ENCODE results near the gene TAL2.

The TAL2 gene

DNA sequence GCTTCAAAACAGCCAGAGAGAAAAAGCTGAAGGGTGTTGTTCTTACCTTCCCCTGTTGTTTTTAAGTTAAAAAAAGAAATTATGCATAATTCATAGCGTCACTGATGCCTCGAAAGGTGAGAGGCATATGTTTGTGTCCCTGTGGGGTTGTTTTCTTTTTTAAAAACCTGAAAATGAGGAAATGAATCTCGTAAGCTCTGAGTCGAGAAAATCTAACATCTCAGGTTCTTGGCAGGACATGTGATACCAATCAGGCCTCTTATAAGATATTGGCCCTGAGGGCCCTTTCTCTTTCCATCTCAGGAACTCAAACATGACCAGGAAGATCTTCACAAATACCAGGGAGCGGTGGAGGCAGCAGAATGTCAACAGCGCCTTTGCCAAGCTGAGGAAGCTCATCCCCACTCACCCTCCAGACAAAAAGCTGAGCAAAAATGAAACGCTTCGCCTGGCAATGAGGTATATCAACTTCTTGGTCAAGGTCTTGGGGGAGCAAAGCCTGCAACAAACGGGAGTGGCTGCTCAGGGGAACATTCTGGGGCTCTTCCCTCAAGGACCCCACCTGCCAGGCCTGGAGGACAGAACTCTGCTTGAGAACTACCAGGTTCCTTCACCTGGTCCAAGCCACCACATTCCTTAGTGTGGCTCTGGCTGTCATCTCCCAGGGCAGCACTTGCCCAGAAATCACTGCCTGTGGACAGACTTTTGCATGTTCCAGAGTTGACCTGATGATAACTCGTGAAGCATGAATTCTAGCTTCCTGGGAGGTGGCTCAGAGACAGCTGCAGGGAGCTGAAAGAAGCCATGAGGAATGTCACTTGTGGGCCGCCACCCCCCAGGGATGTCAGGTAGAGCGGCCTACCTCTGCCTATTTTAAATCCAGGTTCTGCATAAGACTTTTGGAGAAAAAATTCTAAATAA, at the start of gene TAL2:
Gene TAL2 (plus strand): TSS at position 274 of the 921 bp plus-strand sequence. CDS start 40 bp downstream, at position 314.
- no peaks in the 10 kb centered on the region for H3K4me1 ChIP-seq (ENCODE audit: insufficient read depth, low read length)
- ATAC-seq (ENCODE audit: insufficient read depth, low read depth) (no peak), DNase-seq (no peak)
- H3K79me2 ChIP-seq (ENCODE audit: insufficient read depth, low read length), result no peaks in the 10 kb centered on the region
- H3K9me3 ChIP-seq (ENCODE audit: insufficient read depth, low read length, severe bottlenecking), result no peaks in the 10 kb centered on the region
- H3K27ac ChIP-seq (ENCODE audit: low read length), result no peak within 1 kb of the TSS
- TF ChIP-seq EZH2 (IDR thresholded peaks at IDR 0.05; ENCODE audit: borderline replicate concordance, low read depth, low read length, severe bottlenecking), result no peak
- TF ChIP-seq, protein P1, sequence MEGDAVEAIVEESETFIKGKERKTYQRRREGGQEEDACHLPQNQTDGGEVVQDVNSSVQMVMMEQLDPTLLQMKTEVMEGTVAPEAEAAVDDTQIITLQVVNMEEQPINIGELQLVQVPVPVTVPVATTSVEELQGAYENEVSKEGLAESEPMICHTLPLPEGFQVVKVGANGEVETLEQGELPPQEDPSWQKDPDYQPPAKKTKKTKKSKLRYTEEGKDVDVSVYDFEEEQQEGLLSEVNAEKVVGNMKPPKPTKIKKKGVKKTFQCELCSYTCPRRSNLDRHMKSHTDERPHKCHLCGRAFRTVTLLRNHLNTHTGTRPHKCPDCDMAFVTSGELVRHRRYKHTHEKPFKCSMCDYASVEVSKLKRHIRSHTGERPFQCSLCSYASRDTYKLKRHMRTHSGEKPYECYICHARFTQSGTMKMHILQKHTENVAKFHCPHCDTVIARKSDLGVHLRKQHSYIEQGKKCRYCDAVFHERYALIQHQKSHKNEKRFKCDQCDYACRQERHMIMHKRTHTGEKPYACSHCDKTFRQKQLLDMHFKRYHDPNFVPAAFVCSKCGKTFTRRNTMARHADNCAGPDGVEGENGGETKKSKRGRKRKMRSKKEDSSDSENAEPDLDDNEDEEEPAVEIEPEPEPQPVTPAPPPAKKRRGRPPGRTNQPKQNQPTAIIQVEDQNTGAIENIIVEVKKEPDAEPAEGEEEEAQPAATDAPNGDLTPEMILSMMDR (IDR thresholded peaks at IDR 0.05; ENCODE audit: borderline replicate concordance, extremely low read depth, low read length, poor library complexity, severe bottlenecking), result no peak
- no peaks in the 10 kb centered on the region for H3K36me3 ChIP-seq (ENCODE audit: insufficient read depth, low read length)
- no peaks in the 10 kb centered on the region for H3K27me3 ChIP-seq (ENCODE audit: insufficient read depth, low read length, poor library complexity)
- H3K4me3 ChIP-seq (ENCODE audit: low read depth in 1 of 2, low read length in 2 of 2), result no peak within 1 kb of the TSS
- no peak within 1 kb of the TSS for H2AFZ ChIP-seq (ENCODE audit: low read depth, low read length)
- no peak within 1 kb of the TSS for H3K4me2 ChIP-seq (ENCODE audit: insufficient read depth, low read length)
- H3K9ac ChIP-seq (ENCODE audit: low read depth, low read length), result no peak within 1 kb of the TSS
- no peaks in the 10 kb centered on the region for H4K20me1 ChIP-seq (ENCODE audit: insufficient read depth, low read length)

DNA sequence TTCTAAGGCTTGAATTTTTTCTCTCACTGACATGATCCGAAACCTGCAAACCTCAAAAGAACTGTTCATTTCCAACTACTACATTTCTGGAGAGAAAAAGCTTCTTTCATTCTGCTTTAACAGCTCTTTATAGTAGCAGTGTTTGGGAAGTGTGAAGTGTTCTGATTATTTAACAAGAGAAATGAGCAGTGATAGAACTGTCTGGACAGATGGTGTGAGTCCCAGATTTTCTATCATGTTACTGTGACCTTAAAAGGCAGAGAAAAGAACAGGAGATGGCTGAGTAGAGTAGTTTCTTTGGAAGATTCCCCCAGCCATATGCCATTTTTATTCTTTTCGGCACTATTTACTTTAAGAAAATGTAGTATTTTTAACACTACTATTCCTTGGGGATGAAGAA, 41.3 kb upstream of the TAL2 start:
- H3K79me2 ChIP-seq (ENCODE audit: insufficient read depth, low read length), result no peaks in the 10 kb centered on the region
- no peak overlapping the region for H3K4me3 ChIP-seq (ENCODE audit: low read depth in 1 of 2, low read length in 2 of 2)
- H2AFZ ChIP-seq (ENCODE audit: low read depth, low read length), result no peak overlapping the region
- no peak overlapping the region for H3K9ac ChIP-seq (ENCODE audit: low read depth, low read length)
- no peaks in the 10 kb centered on the region for H3K9me3 ChIP-seq (ENCODE audit: insufficient read depth, low read length, severe bottlenecking)
- H4K20me1 ChIP-seq (ENCODE audit: insufficient read depth, low read length), result no peaks in the 10 kb centered on the region
- TF ChIP-seq EZH2 (IDR thresholded peaks at IDR 0.05; ENCODE audit: borderline replicate concordance, low read depth, low read length, severe bottlenecking), result no peak
- TF ChIP-seq, protein P1 (IDR thresholded peaks at IDR 0.05; ENCODE audit: borderline replicate concordance, extremely low read depth, low read length, poor library complexity, severe bottlenecking), result no peak
- H3K4me2 ChIP-seq (ENCODE audit: insufficient read depth, low read length), result no peak overlapping the region
- DNase-seq (no peak), ATAC-seq (ENCODE audit: insufficient read depth, low read depth) (no peak)
- H3K4me1 ChIP-seq (ENCODE audit: insufficient read depth, low read length), result no peaks in the 10 kb centered on the region
- H3K27ac ChIP-seq (ENCODE audit: low read length), result no peak overlapping the region
- H3K27me3 ChIP-seq (ENCODE audit: insufficient read depth, low read length, poor library complexity), result no peaks in the 10 kb centered on the region
- no peaks in the 10 kb centered on the region; the same call in 1 of the 2 replicates for H3K36me3 ChIP-seq (ENCODE audit: insufficient read depth, low read length)

GRCh38 chr9:105625088-105625487, 37.2 kb upstream of the TAL2 start:
- Histone ChIP-seq H3K4me1 (ENCODE audit: insufficient read depth, low read length) (no peaks in the 10 kb centered on the region), H2AFZ (ENCODE audit: low read depth, low read length) (no peak overlapping the region), H3K36me3 (ENCODE audit: insufficient read depth, low read length) (no peaks in the 10 kb centered on the region; the same call in 1 of the 2 replicates), H3K79me2 (ENCODE audit: insufficient read depth, low read length) (no peaks in the 10 kb centered on the region), H3K27me3 (ENCODE audit: insufficient read depth, low read length, poor library complexity) (no peaks in the 10 kb centered on the region), H3K27ac (ENCODE audit: low read length) (no peak overlapping the region), H3K9me3 (ENCODE audit: insufficient read depth, low read length, severe bottlenecking) (no peaks in the 10 kb centered on the region), H4K20me1 (ENCODE audit: insufficient read depth, low read length) (no peaks in the 10 kb centered on the region), H3K4me2 (ENCODE audit: insufficient read depth, low read length) (no peak overlapping the region), H3K9ac (ENCODE audit: low read depth, low read length) (no peak overlapping the region), H3K4me3 (ENCODE audit: low read depth in 1 of 2, low read length in 2 of 2) (no peak overlapping the region)
- no peak for TF ChIP-seq EZH2 (IDR thresholded peaks at IDR 0.05; ENCODE audit: borderline replicate concordance, low read depth, low read length, severe bottlenecking)
- TF ChIP-seq, protein P1 (IDR thresholded peaks at IDR 0.05; ENCODE audit: borderline replicate concordance, extremely low read depth, low read length, poor library complexity, severe bottlenecking), result no peak
- ATAC-seq (ENCODE audit: insufficient read depth, low read depth), result no peak
- no peak for DNase-seq
